Stomach (tissue), 9 donors: Measurements from ENCODE around the gene WDR26. TPM values are rescaled to one million over a fixed set of nuclear protein-coding genes. Genes with fewer than 3 reads are reported as not detected.
"Not testable (repeated sequence)": the region's sequence is repeated elsewhere in the genome, so short reads cannot be mapped to it uniquely, and the experiment has no call there.

Source experiments
- DNase-seq, 2 donors: peaks; one replicate each; pipeline versions ENCODE4 v3.0.0 to v3.0.0-alpha.2; 2013 to 2019
- H3K27ac ChIP-seq, 5 donors: fragments of 200-600 bp in 4 of 5; sonication (generic) in 4 of 5; one replicate each; pipeline ENCODE4 v1.5.1; 2013 to 2019; ENCODE audit warnings: mild to moderate bottlenecking in 1 of 5, moderate library complexity in 1 of 5
- H3K27me3 ChIP-seq, 3 donors: fragments of 200-600 bp; sonication (generic); one replicate each; pipeline ENCODE4 v1.5.1; 2017 to 2019; ENCODE audit warnings: mixed run types in 1 of 3
- H3K36me3 ChIP-seq, 4 donors: fragments of 200-600 bp; sonication (generic); 1 replicate in 3 of 4; 2 replicates in 1 of 4; pipeline ENCODE4 v1.5.1; 2016 to 2019
- H3K4me1 ChIP-seq, 4 donors: fragments of 200-600 bp; sonication (generic); one replicate each; pipeline ENCODE4 v1.5.1; 2016 to 2019
- H3K4me3 ChIP-seq, 4 donors: fragments of 200-600 bp; sonication (generic) in 3 of 4; one replicate each; pipeline ENCODE4 v1.5.1; 2016 to 2019; ENCODE audit warnings: mild to moderate bottlenecking in 1 of 4
- H3K9me3 ChIP-seq, 4 donors: fragments of 200-600 bp; sonication (generic); one replicate each; pipeline ENCODE4 v1.5.1; 2016 to 2019
- CTCF ChIP-seq, 7 experiments: fragments of 450-650 bp in 4 of 7; fragments of 200-600 bp in 3 of 7; sonication (generic) in 3 of 7; IDR thresholded peaks; one replicate each; pipeline ENCODE4 v1.5.1; 2016 to 2019; ENCODE audit warnings: antibody characterized with exemption in 7 of 7, control low read depth in 2 of 7, mild to moderate bottlenecking in 1 of 7
- EP300 ChIP-seq: sonication (generic); formaldehyde crosslinking; IDR thresholded peaks from one replicate; pipeline ENCODE4 v1.6.1; 2017; ENCODE audit warnings: antibody characterized with exemption
- POLR2A ChIP-seq, 4 donors: fragments of 450-650 bp; IDR thresholded peaks; one replicate each; pipeline ENCODE4 v1.6.1; 2016; ENCODE audit warnings: antibody characterized with exemption in 4 of 4, control low read depth in 2 of 4, mild to moderate bottlenecking in 1 of 4, moderate library complexity in 1 of 4
- POLR2AphosphoS5 ChIP-seq, 3 donors: sonication (generic); formaldehyde crosslinking; IDR thresholded peaks; one replicate each; pipeline ENCODE4 v1.6.1; 2016; ENCODE audit warnings: antibody characterized with exemption in 3 of 3
- WGBS, 5 donors: extraction: QIAGEN DNeasy Blood & Tissue Kit in 3 of 5; methylation state at CpG; one replicate each; pipeline versions ENCODE4 v1.1.5 to v1.1.7; 2013 to 2018; 5-methylcytosine and 5-hydroxymethylcytosine counted together
- intact Hi-C: fragments of 100-400 bp; cut with DNase I; formaldehyde crosslinking; loops from one replicate; pipeline ENCODE4 v1.15.1; 2023; ENCODE audit warnings: low total_unique reads
- polyA plus RNA-seq, 3 donors: library from polyadenylated mRNA; stranded (reverse); fragments of 200-250 nt; gene quantifications; one replicate each; pipeline ENCODE4 v1.2.3, GENCODE V29; 2013
- total RNA-seq, 5 donors: library from RNA; depleted of rRNA; stranded (reverse); fragments of >200 nt; gene quantifications; one replicate each; pipeline versions ENCODE4 v1.1.0 to v1.2.3, GENCODE V29; 2014 to 2016
- donor health status: healthy with polysubstance abuse.
- donor health status: Bipolar disorder and iron deficiency.
- donor health status: healthy.

Gene WDR26
- total and polyA plus RNA-seq, 8 donors = 17.0 to 154 (median 26.0) TPM

DNA sequence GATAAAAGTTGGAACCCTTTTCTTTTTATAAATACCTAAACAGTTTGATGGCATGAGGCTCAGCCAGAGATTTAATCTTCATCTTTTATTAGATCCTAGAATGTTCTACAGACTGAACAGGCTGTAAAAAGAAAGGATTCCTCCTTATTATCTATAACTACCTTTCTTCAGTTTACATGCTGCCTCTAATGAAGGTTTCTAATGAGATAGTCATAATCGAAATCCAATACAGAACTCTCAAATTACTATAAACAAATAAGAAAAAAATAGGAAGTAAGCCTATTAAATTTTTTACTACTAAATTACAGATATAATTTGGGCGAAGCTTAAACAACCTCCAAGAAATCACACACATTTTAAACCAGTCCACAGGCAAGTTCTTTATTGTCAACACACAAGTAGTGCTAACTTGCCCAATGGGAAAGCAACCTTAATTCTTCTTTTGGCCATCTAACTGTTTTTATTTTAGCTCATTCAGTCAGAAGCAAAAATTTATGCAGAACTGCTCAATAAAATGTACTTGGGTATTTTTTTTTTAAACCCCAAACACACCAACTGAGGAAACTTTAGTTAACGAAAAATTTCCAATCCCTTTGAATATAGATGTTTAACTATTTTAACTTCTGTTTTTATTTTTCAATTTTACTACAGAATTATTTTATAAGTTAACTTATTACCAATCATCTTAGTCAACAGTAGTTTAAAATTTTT, 4.8 kb downstream of the WDR26 start:
- peaks cover 0 to 42% (median 23%) of the 10 kb centered on the region in 4 donors for H3K36me3 ChIP-seq
- H3K4me1 ChIP-seq = peaks cover 33 to 74% (median 52%) of the 10 kb centered on the region in 4 donors
- peak overlapping the region in 1 of 4 donors; percentile 97 for H3K4me3 ChIP-seq
- DNase-seq = no peak
- H3K27me3 ChIP-seq = no peaks in the 10 kb centered on the region
- 70 to 80% (median 75%) methylated on average over 3 of the region's 3 CpGs for WGBS, 5 donors
- intact Hi-C loops = no loop called here
- H3K9me3 ChIP-seq = no peaks in the 10 kb centered on the region
- H3K27ac ChIP-seq = peak overlapping the region in 3 of 5 donors; percentile 96 to 97 (median 97)
- TF ChIP-seq CTCF (IDR thresholded peaks at IDR 0.05) = no peak
- no peak for TF ChIP-seq EP300
- no peak for TF ChIP-seq POLR2AphosphoS5 (IDR thresholded peaks at IDR 0.05)
- no peak for TF ChIP-seq POLR2A (IDR thresholded peaks at IDR 0.05)

DNA sequence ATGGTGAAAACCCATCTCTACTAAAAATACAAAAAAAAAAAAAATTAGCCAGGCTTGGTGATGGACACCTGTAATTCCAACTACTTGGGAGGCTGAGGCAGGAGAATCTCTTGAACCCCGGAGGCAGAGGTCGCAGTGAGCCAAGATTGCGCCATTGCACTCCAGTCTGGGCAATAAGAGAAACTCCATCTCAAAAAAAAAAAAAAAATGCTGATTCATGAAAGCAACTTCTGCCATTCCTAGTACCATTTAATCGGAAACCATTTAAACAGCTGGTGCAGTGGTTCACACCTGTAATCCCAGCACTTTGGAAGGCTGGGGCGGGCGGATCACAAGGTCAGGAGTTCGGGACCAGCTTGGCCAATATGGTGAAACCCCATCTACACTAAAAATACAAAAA, 5.9 kb downstream of the WDR26 start:
- peaks cover 8 to 53% (median 34%) of the 10 kb centered on the region in 4 donors for H3K36me3 ChIP-seq
- H3K27me3 ChIP-seq, H3K9me3 ChIP-seq, H3K4me3 ChIP-seq, DNase-seq, intact Hi-C loops: not testable (repeated sequence)
- H3K27ac ChIP-seq = peak overlapping the region in 1 of 5 donors; percentile 96
- WGBS, 5 donors = 91 to 95% (median 94%) methylated on average over 7 of the region's 7 CpGs
- H3K4me1 ChIP-seq = peaks cover 33 to 74% (median 53%) of the 10 kb centered on the region in 4 donors

DNA sequence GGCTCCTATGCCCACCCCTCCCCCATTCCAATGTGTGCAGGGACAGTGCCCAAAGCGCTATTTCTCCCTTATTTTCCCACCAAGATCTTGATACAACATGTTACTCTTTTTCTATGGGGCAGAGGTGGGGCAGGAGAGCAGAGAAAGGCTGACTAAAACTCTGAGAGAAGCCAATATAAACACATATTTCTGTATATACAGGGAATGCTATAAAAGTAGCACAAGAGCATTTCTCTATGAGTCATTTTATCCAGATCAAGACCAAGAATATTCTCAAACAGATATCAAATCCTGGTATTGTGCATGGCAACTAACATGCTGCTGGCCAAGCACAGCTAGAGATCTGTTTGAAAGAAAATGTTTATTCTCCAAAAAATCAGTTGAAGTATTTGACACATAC, 7.3 kb downstream of the WDR26 start:
- Histone ChIP-seq H3K4me1 (peaks cover 24 to 70% (median 50%) of the 10 kb centered on the region in 4 donors), H3K36me3 (peaks cover 20 to 67% (median 48%) of the 10 kb centered on the region in 4 donors), H3K27ac (peak overlapping the region in 2 of 5 donors; percentile 5 to 40), H3K4me3 (no peak overlapping the region), H3K27me3 (no peaks in the 10 kb centered on the region), H3K9me3 (no peaks in the 10 kb centered on the region)
- peak in 1 of 2 donors; percentile 3 for DNase-seq
- intact Hi-C loops = no loop called here
- WGBS, 5 donors = 87 to 96% (median 91%) methylated on average over 1 of the region's 1 CpG
- no peak for TF ChIP-seq CTCF (IDR thresholded peaks at IDR 0.05)
- no peak for TF ChIP-seq EP300
- TF ChIP-seq POLR2AphosphoS5 (IDR thresholded peaks at IDR 0.05) = no peak
- TF ChIP-seq POLR2A (IDR thresholded peaks at IDR 0.05) = no peak

- H3K9me3 ChIP-seq, H3K4me3 ChIP-seq, DNase-seq, H3K27me3 ChIP-seq, intact Hi-C loops: not testable (repeated sequence)
- peaks cover 25 to 71% (median 52%) of the 10 kb centered on the region in 4 donors for H3K36me3 ChIP-seq
- peak overlapping the region in 1 of 5 donors; percentile 40 for H3K27ac ChIP-seq
- WGBS, 5 donors = 76 to 96% (median 91%) methylated on average over 8 of the region's 8 CpGs
- peaks cover 23 to 70% (median 51%) of the 10 kb centered on the region in 4 donors for H3K4me1 ChIP-seq
These were observed 7.7 kb downstream of the WDR26 start for GRCh38 chr1:224426869-224427268.

DNA sequence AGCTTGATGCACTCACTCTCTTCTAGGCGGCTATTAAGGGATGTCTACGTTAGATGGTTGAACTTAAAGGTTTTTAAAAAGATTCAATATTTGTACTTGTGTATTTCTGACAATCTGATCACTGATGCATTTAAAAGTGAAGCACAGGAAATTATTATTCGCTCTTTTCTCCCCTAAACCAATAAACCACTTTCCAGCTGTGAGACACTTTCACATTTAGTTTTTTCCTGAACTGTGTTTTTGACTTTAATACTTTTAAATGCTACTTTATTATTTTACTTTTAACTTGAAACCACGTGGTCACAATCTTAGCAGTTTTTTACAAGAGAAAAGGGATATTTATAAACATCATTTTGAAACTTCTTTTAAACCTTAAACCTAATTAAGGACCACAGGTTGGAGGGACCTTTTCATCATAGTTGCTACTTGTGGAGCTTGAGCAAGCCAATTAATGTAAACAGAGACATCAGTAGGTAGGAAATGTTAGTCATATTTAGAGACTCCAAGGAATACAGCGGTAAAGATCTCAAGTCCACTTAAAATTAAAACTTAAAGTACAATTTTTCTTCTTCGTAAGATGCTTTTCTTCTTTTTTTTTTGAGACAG, 9.2 kb downstream of the WDR26 start:
- H3K27ac ChIP-seq = no peak overlapping the region
- intact Hi-C loops = no loop called here
- no peaks in the 10 kb centered on the region for H3K9me3 ChIP-seq
- H3K27me3 ChIP-seq = no peaks in the 10 kb centered on the region
- H3K4me3 ChIP-seq = no peak overlapping the region
- H3K36me3 ChIP-seq = peaks cover 40 to 86% (median 67%) of the 10 kb centered on the region in 4 donors
- TF ChIP-seq CTCF (IDR thresholded peaks at IDR 0.05) (no peak), EP300 (no peak), POLR2A (IDR thresholded peaks at IDR 0.05) (no peak), POLR2AphosphoS5 (IDR thresholded peaks at IDR 0.05) (no peak)
- H3K4me1 ChIP-seq = peaks cover 9 to 57% (median 36%) of the 10 kb centered on the region in 4 donors
- no peak for DNase-seq
- WGBS, 5 donors = 85 to 92% (median 86%) methylated on average over 6 of the region's 6 CpGs
